K562 (cell line): ENCODE data around the gene KMO. TPM values are rescaled to one million over a fixed set of nuclear protein-coding genes. Genes with fewer than 3 reads are reported as not detected.

ENCODE experiments used
- ELF2 ChIP-seq: fragments of 250-450 bp; sonication (Bioruptor Pico); IDR thresholded peaks from 2 replicates; pipeline ENCODE4 v1.5.0; 2021; ENCODE audit warnings: mild to moderate bottlenecking
- GABPA ChIP-seq: fragments of 200-800 bp; sonication (Bioruptor generic); conservative IDR thresholded peaks from 2 replicates; pipeline ENCODE4 v1.6.1; 2016; ENCODE audit warnings: low read depth, missing genetic modification characterization, missing compliant biosample characterization
- GABPB1 ChIP-seq: sonication (generic); formaldehyde crosslinking; IDR thresholded peaks from 2 replicates; pipeline ENCODE4 v1.8.0; 2022; ENCODE audit warnings: mild to moderate bottlenecking, missing genetic modification reagents
- HDAC2 ChIP-seq: fragments of 450-650 bp; IDR thresholded peaks from 2 replicates; pipeline ENCODE4 v1.6.1; 2016; ENCODE audit warnings: mild to moderate bottlenecking
- LCOR ChIP-seq: sonication (generic); formaldehyde crosslinking; IDR thresholded peaks from 2 replicates; pipeline ENCODE4 v1.8.0; 2022; ENCODE audit warnings: mild to moderate bottlenecking, missing genetic modification reagents
- MLLT1 ChIP-seq, 2 experiments: fragments of 450-650 bp; IDR thresholded peaks; 2 replicates each; pipeline ENCODE4 v1.6.1; 2016
- NFYB ChIP-seq: IDR thresholded peaks from 2 replicates; pipeline ENCODE4 v1.6.1; 2011; ENCODE audit warnings: mild to moderate bottlenecking, moderate library complexity; ENCODE audit not compliant: insufficient read length; ENCODE audit errors: extremely low read depth
- SNIP1 ChIP-seq: fragments of 450-650 bp; IDR thresholded peaks from 2 replicates; pipeline ENCODE4 v1.7.1; 2017; ENCODE audit warnings: low read depth, mild to moderate bottlenecking
- SRSF7 ChIP-seq: fragments of 200-400 bp; formaldehyde crosslinking; optimal IDR thresholded peaks from 2 replicates; pipeline ENCODE3; 2017; ENCODE audit warnings: mild to moderate bottlenecking, low read depth, low read length
- TEAD1 ChIP-seq, 2 experiments: fragments of 450-650 bp in 1 of 2; sonication (generic) in 1 of 2; formaldehyde crosslinking; IDR thresholded peaks; 2 replicates each; pipeline versions ENCODE4 v1.4.0 to v1.8.0; 2020 to 2022; ENCODE audit warnings: mild to moderate bottlenecking in 2 of 2, missing genetic modification reagents in 1 of 2
- THRAP3 ChIP-seq: fragments of 450-650 bp; IDR thresholded peaks from 2 replicates; pipeline ENCODE4 v1.6.1; 2016; ENCODE audit warnings: mild to moderate bottlenecking, inconsistent platforms, borderline replicate concordance
- ZBED1 ChIP-seq: IDR thresholded peaks from 2 replicates; pipeline ENCODE4 v1.6.1; 2014
- ZBTB8A ChIP-seq: fragments of 450-650 bp; IDR thresholded peaks from 2 replicates; pipeline ENCODE4 v1.6.1; 2018; ENCODE audit warnings: mild to moderate bottlenecking, moderate library complexity; ENCODE audit not compliant: partially characterized antibody
- ZNF175 ChIP-seq: fragments of 200-800 bp; sonication (Bioruptor generic); IDR thresholded peaks from 2 replicates; pipeline ENCODE4 v1.6.1; 2016; ENCODE audit warnings: low read depth, mild to moderate bottlenecking, missing genetic modification characterization, missing compliant biosample characterization
- ZNF384 ChIP-seq: IDR thresholded peaks from 2 replicates; pipeline ENCODE4 v1.6.1; 2012; ENCODE audit warnings: low read depth, low read length, improper control_type of control experiment
- ZNF583 ChIP-seq: fragments of 250-450 bp; sonication (Bioruptor Pico); IDR thresholded peaks from 2 replicates; pipeline ENCODE4 v1.4.0; 2020
- polyA plus RNA-seq, 8 experiments: library from polyadenylated mRNA; depleted of rRNA in 4 of 8; stranded (reverse) in 5 of 8; unstranded in 3 of 8; fragments of >200 nt; fragmentation: Nextera tagmentation in 2 of 8; fragmentation: Illumina TruSeq in 1 of 8; extraction: Ambion mirVana in 2 of 8; extraction: Trizol in 1 of 8; gene quantifications; 2 replicates each; pipeline versions ENCODE4 v1.2.1 to v1.2.3, GENCODE V29; 2011 to 2014; ENCODE audit warnings: inconsistent platforms in 1 of 8, missing spikeins in 1 of 8
- total RNA-seq, 7 experiments: library from RNA; depleted of rRNA in 6 of 7; stranded (reverse); fragments of >200 nt in 6 of 7; fragmentation: Illumina TruSeq in 2 of 7; extraction: Trizol in 2 of 7; gene quantifications; 2 replicates each; pipeline versions ENCODE4 v1.2.1 to v1.2.3, GENCODE V29; 2011 to 2021; ENCODE audit warnings: low replicate concordance in 1 of 7
- TF ChIP-seq, protein P1 (sequence below), 2 experiments: fragments of 450-650 bp in 1 of 2; sonication (generic) in 1 of 2; formaldehyde crosslinking in 1 of 2; IDR thresholded peaks; 2 replicates each; pipeline versions ENCODE4 v1.7.1 to v1.9.0; 2016 to 2022; ENCODE audit warnings: inconsistent platforms in 1 of 2, mild to moderate bottlenecking in 1 of 2, missing genetic modification reagents in 1 of 2

KMO gene
- total and polyA plus RNA-seq, 9 of the 15 experiments (the other 6 are each of a cell fraction or from before 2014, with no cell fraction given), result 0.01 to 0.11 (median 0.01) TPM; not detected in 6

GRCh38 chr1:241531195-241532161, 700 bp upstream of the KMO start (continued):
- TF ChIP-seq ZNF175 (CRISPR knock-in tag) (no peak), SNIP1 (no peak), GABPA (tag) (peak; percentile 72), ZNF583 (no peak), THRAP3 (peak; percentile 58), ZNF384 (peak; percentile 95), ZBTB8A (no peak), TEAD1 (CRISPR knock-in tag; IDR thresholded peaks at IDR 0.05) (peak in 1 of 2 experiments; percentile 33; a peak in 2 of 4 replicates), MLLT1 (IDR thresholded peaks at IDR 0.05) (peak in 1 of 2 experiments; percentile 2; a peak in 1 of 4 replicates), HDAC2 (0 out of 2 replicates have a peak, but pooled peaks have one; percentile 22), ELF2 (peak; percentile 61; the same call in 1 of the 2 replicates), SRSF7 (no peak), ZBED1 (no peak), NFYB (no peak), GABPB1 (CRISPR knock-in tag) (peak; percentile 63; the same call in 1 of the 2 replicates), LCOR (CRISPR knock-in tag) (peak; percentile 84; the same call in 1 of the 2 replicates)
- TF ChIP-seq, protein P1, sequence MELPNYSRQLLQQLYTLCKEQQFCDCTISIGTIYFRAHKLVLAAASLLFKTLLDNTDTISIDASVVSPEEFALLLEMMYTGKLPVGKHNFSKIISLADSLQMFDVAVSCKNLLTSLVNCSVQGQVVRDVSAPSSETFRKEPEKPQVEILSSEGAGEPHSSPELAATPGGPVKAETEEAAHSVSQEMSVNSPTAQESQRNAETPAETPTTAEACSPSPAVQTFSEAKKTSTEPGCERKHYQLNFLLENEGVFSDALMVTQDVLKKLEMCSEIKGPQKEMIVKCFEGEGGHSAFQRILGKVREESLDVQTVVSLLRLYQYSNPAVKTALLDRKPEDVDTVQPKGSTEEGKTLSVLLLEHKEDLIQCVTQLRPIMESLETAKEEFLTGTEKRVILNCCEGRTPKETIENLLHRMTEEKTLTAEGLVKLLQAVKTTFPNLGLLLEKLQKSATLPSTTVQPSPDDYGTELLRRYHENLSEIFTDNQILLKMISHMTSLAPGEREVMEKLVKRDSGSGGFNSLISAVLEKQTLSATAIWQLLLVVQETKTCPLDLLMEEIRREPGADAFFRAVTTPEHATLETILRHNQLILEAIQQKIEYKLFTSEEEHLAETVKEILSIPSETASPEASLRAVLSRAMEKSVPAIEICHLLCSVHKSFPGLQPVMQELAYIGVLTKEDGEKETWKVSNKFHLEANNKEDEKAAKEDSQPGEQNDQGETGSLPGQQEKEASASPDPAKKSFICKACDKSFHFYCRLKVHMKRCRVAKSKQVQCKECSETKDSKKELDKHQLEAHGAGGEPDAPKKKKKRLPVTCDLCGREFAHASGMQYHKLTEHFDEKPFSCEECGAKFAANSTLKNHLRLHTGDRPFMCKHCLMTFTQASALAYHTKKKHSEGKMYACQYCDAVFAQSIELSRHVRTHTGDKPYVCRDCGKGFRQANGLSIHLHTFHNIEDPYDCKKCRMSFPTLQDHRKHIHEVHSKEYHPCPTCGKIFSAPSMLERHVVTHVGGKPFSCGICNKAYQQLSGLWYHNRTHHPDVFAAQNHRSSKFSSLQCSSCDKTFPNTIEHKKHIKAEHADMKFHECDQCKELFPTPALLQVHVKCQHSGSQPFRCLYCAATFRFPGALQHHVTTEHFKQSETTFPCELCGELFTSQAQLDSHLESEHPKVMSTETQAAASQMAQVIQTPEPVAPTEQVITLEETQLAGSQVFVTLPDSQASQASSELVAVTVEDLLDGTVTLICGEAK (IDR thresholded peaks at IDR 0.05), result 0 out of 2 replicates have a peak, but pooled peaks have one; percentile 56
- TF ChIP-seq, protein P1 (CRISPR knock-in tag; IDR thresholded peaks at IDR 0.05), result no peak
